Neural cell (in vitro differentiated cells): ENCODE measurements around the gene TPPP. TPM values are rescaled to one million over a fixed set of nuclear protein-coding genes. Genes with fewer than 3 reads are reported as not detected.

Experiments
- H2AFZ ChIP-seq: fragments of 200-600, 300-800 bp; sonication (generic), shearing (Covaris generic); 2 replicates; pipeline ENCODE4 v1.6.0; 2014; ENCODE audit warnings: low read depth, mild to moderate bottlenecking, antibody characterized with exemption, low read length, moderate library complexity
- H3F3A ChIP-seq: fragments of 200-600 bp; shearing (Covaris generic); 2 replicates; pipeline ENCODE4 v1.6.1; 2016; ENCODE audit warnings: mild to moderate bottlenecking, moderate library complexity, mixed read lengths, antibody characterized with exemption, low read length; ENCODE audit not compliant: insufficient read depth, poor library complexity, severe bottlenecking
- H3K27ac ChIP-seq: fragments of 200-600, 300-800 bp; sonication (generic), shearing (Covaris generic); 2 replicates; pipeline ENCODE4 v1.5.1; 2014; ENCODE audit warnings: mild to moderate bottlenecking, low read length, moderate library complexity
- H3K27me3 ChIP-seq: fragments of 300-800, 200-600 bp; sonication (generic), shearing (Covaris generic); 2 replicates; pipeline ENCODE4 v1.6.0; 2014; ENCODE audit warnings: mild to moderate bottlenecking, low read depth, low read length, moderate library complexity; ENCODE audit not compliant: insufficient read depth
- H3K36me3 ChIP-seq: fragments of 300-800, 200-600 bp; sonication (generic), shearing (Covaris generic); 2 replicates; pipeline ENCODE4 v1.5.1; 2014; ENCODE audit warnings: mild to moderate bottlenecking, antibody characterized with exemption, low read length, moderate library complexity; ENCODE audit not compliant: insufficient read depth
- H3K4me2 ChIP-seq: fragments of 300-800, 200-600 bp; sonication (generic), shearing (Covaris generic); 2 replicates; pipeline ENCODE4 v1.6.0; 2014; ENCODE audit warnings: mild to moderate bottlenecking, low read length
- H3K4me3 ChIP-seq: fragments of 300-800, 200-600 bp; sonication (generic), shearing (Covaris generic); 2 replicates; pipeline ENCODE4 v1.5.1; 2014; ENCODE audit warnings: mild to moderate bottlenecking, low read length, moderate library complexity
- H3K79me2 ChIP-seq: fragments of 200-600 bp; shearing (Covaris generic); replicated peaks from 2 replicates; pipeline ENCODE4 v1.6.0; 2014; ENCODE audit warnings: mild to moderate bottlenecking, low read length, moderate library complexity; ENCODE audit not compliant: insufficient read depth
- H3K9ac ChIP-seq: fragments of 300-800, 200-600 bp; sonication (generic), shearing (Covaris generic); 2 replicates; pipeline ENCODE4 v1.6.1; 2016; ENCODE audit warnings: mild to moderate bottlenecking, low read length, mixed read lengths
- H3K9me2 ChIP-seq: fragments of 200-600 bp; shearing (Covaris generic); 2 replicates; pipeline ENCODE4 v1.6.1; 2016; ENCODE audit warnings: mild to moderate bottlenecking, low read length, mixed read lengths; ENCODE audit not compliant: insufficient read depth
- H3K9me3 ChIP-seq: fragments of 200-600, 300-800 bp; sonication (generic), shearing (Covaris generic); 2 replicates; pipeline ENCODE4 v1.6.1; 2016; ENCODE audit warnings: mild to moderate bottlenecking, mixed run types, low read length, moderate library complexity, mixed read lengths
- H4K20me1 ChIP-seq: fragments of 200-600 bp; shearing (Covaris generic); 2 replicates; pipeline ENCODE4 v1.6.1; 2016; ENCODE audit warnings: mild to moderate bottlenecking, mixed run types; ENCODE audit not compliant: insufficient read depth
- EP300 ChIP-seq: fragments of 450-650 bp; conservative IDR thresholded peaks from 2 replicates; pipeline ENCODE4 v1.6.1; 2014; ENCODE audit warnings: antibody characterized with exemption, mild to moderate bottlenecking, moderate library complexity; ENCODE audit not compliant: poor library complexity, severe bottlenecking
- EZH2 ChIP-seq: fragments of 200-600, 300-800 bp; shearing (Covaris generic), sonication (generic); IDR thresholded peaks from 2 replicates; pipeline ENCODE4 v1.6.1; 2014; ENCODE audit warnings: antibody characterized with exemption, low read length, borderline replicate concordance, mild to moderate bottlenecking; ENCODE audit not compliant: insufficient read depth, poor library complexity, severe bottlenecking
- MXI1 ChIP-seq: fragments of 450-650 bp; conservative IDR thresholded peaks from 2 replicates; pipeline ENCODE4 v1.6.1; 2014; ENCODE audit warnings: antibody characterized with exemption, mild to moderate bottlenecking; ENCODE audit not compliant: poor library complexity, severe bottlenecking
- POLR2AphosphoS5 ChIP-seq: IDR thresholded peaks from 2 replicates; pipeline ENCODE4 v1.6.1; 2012
- RAD21 ChIP-seq: fragments of 450-650 bp; conservative IDR thresholded peaks from 2 replicates; pipeline ENCODE4 v1.6.1; 2014; ENCODE audit warnings: antibody characterized with exemption, mild to moderate bottlenecking, moderate library complexity
- SMC3 ChIP-seq: fragments of 450-650 bp; conservative IDR thresholded peaks from 2 replicates; pipeline ENCODE4 v1.6.1; 2014; ENCODE audit warnings: antibody characterized with exemption, mild to moderate bottlenecking, moderate library complexity; ENCODE audit not compliant: poor library complexity
- TAF1 ChIP-seq: IDR thresholded peaks from 2 replicates; pipeline ENCODE4 v1.6.1; 2012; ENCODE audit warnings: low read depth
- polyA plus RNA-seq: library from polyadenylated mRNA; depleted of rRNA; stranded (reverse); fragments of >200 nt; gene quantifications from 2 replicates; pipeline ENCODE4 v1.2.3, GENCODE V29; 2014
- TF ChIP-seq, protein P1 (sequence below): IDR thresholded peaks from 2 replicates; pipeline ENCODE4 v1.6.1; 2012; ENCODE audit warnings: borderline replicate concordance
- TF ChIP-seq, protein P2 (sequence below): fragments of 450-650 bp; IDR thresholded peaks from 2 replicates; pipeline ENCODE4 v1.5.1; 2014; ENCODE audit warnings: antibody characterized with exemption, mild to moderate bottlenecking, moderate library complexity; ENCODE audit not compliant: poor library complexity, severe bottlenecking

Gene TPPP
- polyA plus RNA-seq, 1 donor from 2014 or later, result 9.9 TPM

DNA sequence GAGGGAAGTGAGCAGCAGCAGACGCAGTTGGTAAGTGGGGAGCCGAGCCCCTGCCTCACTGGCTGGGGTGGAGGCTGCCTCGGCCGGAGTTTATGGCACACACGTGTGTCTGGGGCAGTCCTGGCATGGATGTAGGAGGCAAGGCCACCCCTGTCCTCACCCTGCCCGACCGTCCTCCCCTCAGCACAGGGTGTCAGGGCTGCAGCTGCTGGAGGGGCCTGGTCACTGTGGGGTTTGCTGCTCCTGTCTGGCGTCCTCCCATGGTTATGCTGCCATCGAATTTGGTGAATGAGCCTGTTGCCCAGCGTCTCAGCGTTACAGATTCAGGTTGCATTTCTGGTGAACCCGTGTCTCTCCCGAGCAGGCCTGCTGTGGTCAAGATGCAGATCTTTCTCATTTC, 48.6 kb downstream of the TPPP start:
- Histone ChIP-seq H3K9ac (no peak overlapping the region), H2AFZ (no peak overlapping the region), H3K36me3 (no peaks in the 10 kb centered on the region), H3K9me3 (no peaks in the 10 kb centered on the region), H4K20me1 (no peaks in the 10 kb centered on the region), H3K27ac (no peak overlapping the region), H3K9me2 (no peaks in the 10 kb centered on the region), H3K27me3 (no peaks in the 10 kb centered on the region), H3K4me3 (no peak overlapping the region), H3F3A (no peaks in the 10 kb centered on the region), H3K79me2 (no peaks in the 10 kb centered on the region), H3K4me2 (no peak overlapping the region)
- TF ChIP-seq EP300, result no peak
- no peak for TF ChIP-seq TAF1
- TF ChIP-seq SMC3, result no peak
- TF ChIP-seq, protein P1, sequence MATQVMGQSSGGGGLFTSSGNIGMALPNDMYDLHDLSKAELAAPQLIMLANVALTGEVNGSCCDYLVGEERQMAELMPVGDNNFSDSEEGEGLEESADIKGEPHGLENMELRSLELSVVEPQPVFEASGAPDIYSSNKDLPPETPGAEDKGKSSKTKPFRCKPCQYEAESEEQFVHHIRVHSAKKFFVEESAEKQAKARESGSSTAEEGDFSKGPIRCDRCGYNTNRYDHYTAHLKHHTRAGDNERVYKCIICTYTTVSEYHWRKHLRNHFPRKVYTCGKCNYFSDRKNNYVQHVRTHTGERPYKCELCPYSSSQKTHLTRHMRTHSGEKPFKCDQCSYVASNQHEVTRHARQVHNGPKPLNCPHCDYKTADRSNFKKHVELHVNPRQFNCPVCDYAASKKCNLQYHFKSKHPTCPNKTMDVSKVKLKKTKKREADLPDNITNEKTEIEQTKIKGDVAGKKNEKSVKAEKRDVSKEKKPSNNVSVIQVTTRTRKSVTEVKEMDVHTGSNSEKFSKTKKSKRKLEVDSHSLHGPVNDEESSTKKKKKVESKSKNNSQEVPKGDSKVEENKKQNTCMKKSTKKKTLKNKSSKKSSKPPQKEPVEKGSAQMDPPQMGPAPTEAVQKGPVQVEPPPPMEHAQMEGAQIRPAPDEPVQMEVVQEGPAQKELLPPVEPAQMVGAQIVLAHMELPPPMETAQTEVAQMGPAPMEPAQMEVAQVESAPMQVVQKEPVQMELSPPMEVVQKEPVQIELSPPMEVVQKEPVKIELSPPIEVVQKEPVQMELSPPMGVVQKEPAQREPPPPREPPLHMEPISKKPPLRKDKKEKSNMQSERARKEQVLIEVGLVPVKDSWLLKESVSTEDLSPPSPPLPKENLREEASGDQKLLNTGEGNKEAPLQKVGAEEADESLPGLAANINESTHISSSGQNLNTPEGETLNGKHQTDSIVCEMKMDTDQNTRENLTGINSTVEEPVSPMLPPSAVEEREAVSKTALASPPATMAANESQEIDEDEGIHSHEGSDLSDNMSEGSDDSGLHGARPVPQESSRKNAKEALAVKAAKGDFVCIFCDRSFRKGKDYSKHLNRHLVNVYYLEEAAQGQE, result no peak
- TF ChIP-seq POLR2AphosphoS5, result no peak
- TF ChIP-seq RAD21, result no peak
- TF ChIP-seq, protein P2, sequence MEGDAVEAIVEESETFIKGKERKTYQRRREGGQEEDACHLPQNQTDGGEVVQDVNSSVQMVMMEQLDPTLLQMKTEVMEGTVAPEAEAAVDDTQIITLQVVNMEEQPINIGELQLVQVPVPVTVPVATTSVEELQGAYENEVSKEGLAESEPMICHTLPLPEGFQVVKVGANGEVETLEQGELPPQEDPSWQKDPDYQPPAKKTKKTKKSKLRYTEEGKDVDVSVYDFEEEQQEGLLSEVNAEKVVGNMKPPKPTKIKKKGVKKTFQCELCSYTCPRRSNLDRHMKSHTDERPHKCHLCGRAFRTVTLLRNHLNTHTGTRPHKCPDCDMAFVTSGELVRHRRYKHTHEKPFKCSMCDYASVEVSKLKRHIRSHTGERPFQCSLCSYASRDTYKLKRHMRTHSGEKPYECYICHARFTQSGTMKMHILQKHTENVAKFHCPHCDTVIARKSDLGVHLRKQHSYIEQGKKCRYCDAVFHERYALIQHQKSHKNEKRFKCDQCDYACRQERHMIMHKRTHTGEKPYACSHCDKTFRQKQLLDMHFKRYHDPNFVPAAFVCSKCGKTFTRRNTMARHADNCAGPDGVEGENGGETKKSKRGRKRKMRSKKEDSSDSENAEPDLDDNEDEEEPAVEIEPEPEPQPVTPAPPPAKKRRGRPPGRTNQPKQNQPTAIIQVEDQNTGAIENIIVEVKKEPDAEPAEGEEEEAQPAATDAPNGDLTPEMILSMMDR, result no peak
- TF ChIP-seq EZH2, result no peak
- no peak for TF ChIP-seq MXI1

DNA sequence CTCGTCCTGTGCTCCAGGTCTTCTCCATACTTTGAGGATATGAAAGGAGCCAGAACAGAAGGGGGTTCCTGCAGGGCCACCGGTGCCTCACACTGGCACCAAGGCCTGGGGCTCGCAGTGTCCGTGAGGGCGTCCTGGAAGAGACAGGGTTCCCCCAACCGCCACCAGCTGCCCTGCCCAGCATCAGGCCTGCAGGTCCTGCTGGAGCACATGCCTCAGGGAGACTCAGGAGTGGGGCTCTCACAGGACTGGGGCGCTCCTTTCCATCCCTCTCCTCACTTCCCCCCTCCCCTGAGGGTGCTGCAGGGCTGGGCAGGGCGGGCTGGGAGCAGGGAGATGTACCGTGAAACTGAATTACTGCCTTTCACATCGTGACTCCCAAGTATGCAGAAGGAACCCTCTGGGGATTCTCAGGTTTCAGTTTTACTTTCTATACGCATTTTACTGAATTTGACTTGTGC, 49.3 kb downstream of the TPPP start:
- H2AFZ ChIP-seq, result no peak overlapping the region
- H3K27ac ChIP-seq, result no peak overlapping the region
- H3K9me2 ChIP-seq, result no peaks in the 10 kb centered on the region
- no peaks in the 10 kb centered on the region for H3K27me3 ChIP-seq
- H3K79me2 ChIP-seq, result no peaks in the 10 kb centered on the region
- no peaks in the 10 kb centered on the region for H4K20me1 ChIP-seq
- H3K4me3 ChIP-seq, result no peak overlapping the region
- no peak overlapping the region for H3K9ac ChIP-seq
- no peaks in the 10 kb centered on the region for H3F3A ChIP-seq
- H3K4me2 ChIP-seq, result no peak overlapping the region
- no peak for TF ChIP-seq EZH2
- TF ChIP-seq RAD21, result no peak
- TF ChIP-seq, protein P1, result no peak
- TF ChIP-seq TAF1, result no peak
- no peak for TF ChIP-seq SMC3
- no peak for TF ChIP-seq MXI1
- no peak for TF ChIP-seq POLR2AphosphoS5
- H3K36me3 ChIP-seq, result no peaks in the 10 kb centered on the region
- H3K9me3 ChIP-seq, result no peaks in the 10 kb centered on the region
